NCI-H2227 treated with DMSO at 0.1 percent for 48 hours (cell line): Measurements from ENCODE around the gene RAB15.
A peak's percentile ranks its signal among the peaks of the same experiment; 100 is the strongest.
"Not testable (repeated sequence)": the region's sequence is repeated elsewhere in the genome, so short reads cannot be mapped to it uniquely, and the experiment has no call there.

Experiments
- DNase-seq: peaks from one replicate; lab custom pipeline; 2025; lab: John Stamatoyannopoulos, UW

The RAB15 gene

DNA sequence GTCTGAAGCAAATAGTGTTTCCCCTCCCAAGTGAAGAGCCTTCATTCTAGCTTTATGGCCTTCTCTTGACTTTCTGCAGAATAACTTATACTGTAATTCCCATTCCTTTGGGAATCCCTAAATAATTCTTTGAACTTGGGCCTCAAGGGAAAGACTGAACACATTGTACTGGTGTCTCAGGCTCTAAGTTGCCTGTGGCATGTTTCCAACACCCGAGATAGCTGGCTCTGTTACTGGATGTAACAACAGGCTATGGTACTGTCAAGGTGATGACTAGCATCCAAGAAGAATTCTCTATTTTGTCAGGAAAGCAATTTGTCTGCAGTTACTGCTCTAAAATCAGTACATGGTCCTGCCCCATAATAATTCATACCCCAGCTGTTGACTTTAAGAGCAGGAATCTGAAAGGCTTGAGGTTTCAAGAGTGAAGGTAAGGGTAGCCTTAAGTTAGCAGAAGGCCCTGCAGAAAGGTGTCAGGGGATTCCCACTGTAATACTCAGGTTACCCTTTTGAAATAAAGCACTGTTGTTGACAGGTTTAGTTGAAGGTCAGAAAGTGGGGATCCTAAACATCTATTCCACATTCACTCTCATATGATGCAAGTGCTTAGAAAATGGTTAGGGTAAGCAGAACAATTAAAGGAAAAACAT, 34.8 kb downstream of the RAB15 start:
- DNase-seq: no peak

DNA sequence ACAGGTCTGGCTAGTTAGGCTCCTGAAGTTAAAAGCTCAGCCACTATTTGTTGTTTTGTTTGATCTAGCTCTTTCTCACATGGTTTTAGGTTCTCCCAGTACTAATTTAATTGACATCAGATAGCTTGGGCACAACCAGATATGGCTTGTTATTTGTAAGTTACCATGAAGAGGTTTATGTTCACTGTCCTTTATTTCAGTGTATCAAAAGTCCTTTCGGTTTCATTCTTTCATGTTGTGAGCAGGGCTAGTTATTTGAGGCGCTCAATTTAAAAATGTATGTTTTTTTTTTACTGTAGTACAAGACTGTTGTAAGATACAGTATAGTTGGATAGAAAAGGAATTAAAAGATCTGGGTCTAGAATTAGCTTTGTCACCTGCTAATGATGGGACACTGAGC, 36.6 kb downstream of the RAB15 start:
- DNase-seq: no peak

DNA sequence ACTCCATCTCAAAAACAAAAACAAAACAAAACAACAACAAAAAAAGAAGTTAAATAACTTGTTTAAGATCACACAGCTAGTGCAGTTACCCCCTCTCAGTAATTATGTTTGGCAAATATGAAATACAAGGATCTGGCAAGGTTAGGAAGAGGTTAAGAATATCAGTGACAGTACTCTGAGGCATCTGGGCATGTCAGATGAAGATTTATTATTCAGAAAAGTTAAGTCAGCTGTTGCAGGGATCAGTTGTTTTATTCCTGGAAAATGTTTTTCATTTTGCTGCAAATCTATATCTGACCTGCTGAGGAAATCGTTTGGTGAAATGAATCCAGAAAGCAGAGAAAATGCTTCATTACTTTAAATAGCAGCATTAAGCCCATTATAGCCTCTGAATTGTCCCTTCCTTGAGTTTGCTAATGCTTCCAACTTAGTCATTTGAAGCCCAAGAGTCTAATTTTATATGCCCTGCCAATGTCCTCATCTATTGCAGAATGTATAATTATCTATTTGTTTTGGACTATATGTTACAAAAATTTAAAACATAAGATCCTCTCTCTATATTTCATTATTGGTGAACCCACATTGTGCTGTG, 37.7 kb downstream of the RAB15 start:
- no peak for DNase-seq

DNA sequence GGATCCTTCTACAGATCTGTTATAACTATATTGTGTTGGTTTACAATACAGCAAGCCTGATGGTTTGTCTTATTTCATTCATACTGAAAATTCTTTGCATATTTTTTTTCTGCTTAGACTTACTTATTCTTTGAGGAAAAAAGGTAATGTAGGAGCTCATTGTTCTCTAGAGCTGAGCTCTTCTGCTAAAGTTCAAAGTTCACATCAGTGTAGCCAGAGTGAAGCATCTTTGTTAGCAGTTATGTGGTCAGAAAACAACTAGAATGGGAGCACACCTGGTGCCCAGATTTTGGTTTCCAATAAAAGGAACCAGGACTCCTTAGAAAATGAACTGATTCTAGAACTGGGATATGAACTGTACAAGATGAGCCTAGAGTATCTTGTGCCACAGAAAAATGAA, 39.9 kb downstream of the RAB15 start:
- no peak for DNase-seq

DNA sequence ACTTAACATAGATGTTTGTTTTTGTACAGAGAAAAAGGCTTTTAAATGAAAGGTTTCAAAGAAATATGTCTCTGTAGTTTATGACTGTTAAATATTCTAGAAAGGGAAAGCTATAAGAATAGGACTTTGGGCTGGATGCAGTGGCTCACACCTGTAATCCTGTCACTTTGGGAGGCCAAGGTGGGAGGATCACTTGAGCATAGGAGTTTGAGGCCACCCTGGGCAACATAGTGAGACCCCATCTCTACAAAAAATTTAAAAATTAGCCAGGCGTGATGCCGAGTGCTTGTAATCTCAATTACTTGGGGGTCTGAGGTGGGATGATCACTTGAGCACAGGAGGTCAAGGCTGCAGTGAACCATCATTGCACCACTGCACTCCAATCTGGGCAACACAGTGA, 41.0 kb downstream of the RAB15 start:
- DNase-seq: no peak

DNA sequence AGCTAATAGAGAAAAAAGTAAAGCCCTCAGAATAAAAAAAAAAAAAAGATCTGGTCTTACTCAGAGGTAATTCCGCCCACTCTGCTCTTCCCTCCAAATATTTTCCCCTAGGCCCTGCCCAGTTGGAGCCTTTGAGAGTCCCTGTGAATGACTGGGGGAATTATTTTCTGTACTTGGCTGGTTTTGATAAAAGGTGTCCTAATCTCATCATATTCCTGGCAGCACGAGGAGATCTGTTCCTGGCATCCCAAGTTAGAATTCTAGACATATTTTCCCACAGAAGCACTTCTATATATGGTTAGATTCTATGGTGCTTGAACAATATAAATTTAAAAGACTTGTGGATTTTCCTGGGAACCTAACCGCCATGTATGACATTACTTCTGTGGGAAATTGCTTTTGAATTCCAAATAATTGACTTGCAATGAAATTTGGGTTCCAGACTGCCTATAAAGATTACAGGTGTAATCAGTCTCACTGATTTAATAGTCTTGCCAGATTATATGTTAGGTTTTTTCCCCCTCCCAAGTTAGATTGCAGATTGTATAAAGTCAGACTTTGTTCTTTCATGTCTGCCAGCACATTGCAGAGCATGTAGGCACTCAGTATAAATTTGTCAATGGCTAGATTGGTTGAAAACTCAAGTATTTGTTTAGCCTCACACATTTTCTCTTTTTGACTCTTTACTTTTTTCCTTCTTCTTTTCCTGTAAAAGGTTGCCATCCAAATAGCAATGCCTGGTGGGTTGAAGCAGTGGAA, 41.9 kb downstream of the RAB15 start:
- no peak for DNase-seq

DNA sequence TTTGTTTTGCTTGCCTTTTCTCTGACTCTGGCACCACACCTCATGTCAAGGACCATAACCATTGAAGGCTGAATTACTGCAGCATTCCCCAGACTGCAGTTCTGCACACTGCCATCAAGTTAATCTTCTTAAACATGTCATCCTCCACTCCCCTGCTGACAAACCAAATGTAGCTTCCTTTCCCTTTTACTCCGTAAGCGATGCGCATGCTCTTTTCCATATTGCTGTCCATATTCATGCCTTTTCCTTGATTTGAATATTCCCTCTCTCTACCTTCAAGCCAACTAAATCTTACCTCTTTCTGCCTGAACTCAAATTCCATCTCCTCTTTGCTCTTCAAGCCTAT, 43.1 kb downstream of the RAB15 start:
- DNase-seq: no peak

DNA sequence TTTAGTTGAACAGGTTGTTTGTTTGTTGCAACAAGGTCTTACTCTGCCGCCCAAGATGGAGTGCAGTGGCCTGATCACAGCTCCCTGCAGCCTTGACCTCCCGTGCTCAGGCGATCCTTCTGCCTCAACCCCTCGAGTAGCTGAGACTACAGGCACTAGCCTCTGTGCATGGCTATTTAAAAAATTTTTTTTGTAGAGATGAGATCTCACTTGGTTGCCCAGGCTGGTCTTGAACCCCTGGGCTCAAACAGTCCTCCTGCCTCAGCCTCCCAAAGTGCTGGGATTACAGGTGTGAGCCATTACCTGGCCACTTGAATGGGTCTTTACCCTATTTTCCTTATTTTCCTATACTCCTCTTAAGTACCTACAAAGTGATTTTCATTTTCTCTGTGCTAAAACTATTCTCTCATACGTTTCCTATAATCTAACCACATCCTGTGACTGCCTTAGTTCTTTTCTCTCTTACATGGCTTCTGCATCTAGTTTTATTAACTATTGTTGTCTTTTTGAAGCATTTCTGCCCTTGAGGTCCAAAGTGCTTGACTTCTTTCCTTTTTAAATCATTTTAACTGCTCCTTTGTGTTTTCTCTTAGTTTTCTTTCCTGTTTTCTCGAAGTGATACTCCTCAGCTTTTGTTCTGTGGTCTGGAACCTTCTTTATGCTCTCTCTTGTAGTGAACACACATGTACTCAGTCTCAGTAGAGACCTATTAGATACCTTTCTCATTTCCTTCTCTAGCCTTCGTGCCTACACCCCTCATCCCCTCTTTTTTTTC, 43.7 kb downstream of the RAB15 start:
- DNase-seq: no peak

DNA sequence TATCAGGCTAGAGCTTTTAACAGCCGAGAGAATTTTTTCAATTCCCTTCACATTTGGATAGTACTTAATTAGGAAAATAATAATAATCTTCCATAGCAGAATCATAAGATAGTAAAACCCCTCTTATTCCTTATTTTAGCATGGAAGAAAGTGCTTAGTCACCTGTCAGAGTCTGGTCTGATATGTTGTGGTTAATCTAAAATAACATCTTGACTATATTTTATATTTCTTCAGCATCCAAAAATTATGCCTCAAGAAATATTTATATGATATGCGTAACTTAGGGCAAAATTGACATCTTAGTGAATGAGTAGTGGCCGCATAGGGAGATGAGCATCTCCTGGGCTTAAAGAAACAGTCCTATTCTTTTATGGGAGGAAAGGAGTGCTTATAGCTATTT, 45.1 kb downstream of the RAB15 start:
- DNase-seq: no peak

DNA sequence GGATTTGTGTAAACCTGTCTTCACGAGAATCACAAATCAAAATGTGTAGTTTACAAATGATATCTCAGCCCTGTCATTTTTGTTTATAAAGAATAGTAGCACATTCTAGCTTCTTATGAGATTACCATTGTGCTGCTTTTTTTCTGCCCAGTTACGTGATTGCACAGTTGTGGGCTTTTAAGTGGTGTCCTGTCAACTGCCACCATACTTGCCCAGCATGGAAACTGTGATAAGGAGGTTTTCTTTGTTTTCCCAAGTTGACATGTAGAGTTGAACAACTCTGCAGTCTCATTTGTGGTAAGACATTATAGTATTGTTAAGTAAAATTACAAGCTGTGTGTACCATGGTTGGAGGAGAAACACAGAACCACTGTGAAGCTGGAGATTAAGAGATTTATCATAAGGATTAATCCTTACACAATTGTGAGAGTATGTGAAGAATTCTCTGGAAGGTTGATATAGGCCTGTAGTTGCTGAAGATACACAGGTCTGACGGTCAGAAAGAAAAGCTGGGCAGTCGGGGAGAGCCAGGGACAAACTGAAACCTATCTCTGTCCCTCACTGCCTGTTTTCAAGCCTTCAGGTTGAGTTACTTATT, 45.6 kb downstream of the RAB15 start:
- no peak for DNase-seq

DNA sequence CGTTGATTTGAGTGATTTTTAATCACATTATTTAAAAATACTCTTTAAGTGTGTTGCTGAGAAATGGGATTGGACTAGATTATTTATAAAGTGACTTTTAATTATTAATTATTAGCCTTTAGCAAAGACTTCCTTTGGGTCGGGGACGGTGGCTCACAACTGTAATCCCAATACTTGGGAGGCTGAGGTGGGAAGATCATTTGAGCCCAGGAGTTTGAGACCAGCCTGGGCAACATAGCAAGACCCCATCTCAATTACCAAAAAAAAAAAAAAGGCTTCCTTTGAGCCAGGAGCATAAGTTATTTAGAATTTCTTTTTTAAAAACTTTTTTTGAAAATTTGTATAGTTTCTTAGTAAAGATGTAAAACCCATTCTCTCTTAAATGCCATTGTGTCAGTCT, 49.1 kb downstream of the RAB15 start:
- DNase-seq: no peak

DNA sequence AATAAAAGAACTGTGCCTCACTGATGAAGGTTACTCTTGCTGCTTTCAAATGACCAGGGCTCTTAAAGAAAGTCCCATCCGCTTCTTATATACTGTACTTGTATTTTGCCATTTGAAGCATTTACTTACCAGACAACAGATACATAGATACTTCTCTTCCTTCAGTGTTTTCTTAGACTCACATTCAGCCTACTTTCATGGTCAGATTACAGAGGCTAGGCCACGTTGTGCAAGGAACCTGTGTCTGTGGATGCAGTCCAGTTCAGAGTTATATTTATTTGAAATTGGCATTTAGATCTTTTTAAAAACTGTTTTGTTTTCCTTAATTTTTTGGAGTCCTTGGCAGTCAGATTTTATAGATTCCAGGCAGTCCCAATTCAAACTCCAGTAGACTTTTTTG, 51.7 kb downstream of the RAB15 start:
- DNase-seq: no peak

DNA sequence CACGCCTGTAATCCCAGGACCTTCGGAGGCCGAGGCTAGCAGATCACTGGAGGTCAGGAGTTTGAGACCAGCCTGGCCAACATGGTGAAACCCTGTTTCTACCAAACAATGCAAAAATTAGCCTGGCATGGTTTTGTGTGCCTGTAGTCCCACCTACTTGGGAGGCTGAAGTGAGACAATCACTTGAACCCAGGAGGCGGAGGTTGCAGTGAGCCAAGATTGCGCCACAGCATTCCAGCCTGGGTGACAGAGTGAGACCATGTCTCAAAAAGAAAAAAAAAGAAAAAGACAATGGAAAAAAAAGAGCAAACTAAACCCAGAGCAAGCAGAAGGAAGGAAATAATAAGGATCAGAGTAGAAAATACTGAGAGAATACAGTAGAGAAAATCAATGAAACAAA, 52.5 kb downstream of the RAB15 start:
- no peak for DNase-seq

DNA sequence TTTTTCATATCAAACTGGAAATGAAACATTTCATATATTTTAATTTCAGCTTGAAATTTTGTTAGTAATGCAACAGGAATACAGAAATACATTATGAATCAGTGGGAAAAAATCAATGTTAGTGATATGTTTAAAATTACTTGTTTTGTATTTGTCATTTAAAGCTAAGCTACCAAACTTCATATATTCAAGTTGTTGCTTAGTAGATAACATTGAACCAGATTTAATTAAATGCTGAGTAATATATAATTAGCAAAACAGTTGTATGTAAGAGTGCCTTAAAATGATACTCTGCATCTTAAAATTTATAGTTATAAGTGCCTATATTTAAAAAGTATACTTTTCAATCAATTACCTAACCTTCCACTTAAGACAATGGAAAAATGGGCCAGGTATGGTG, 52.9 kb downstream of the RAB15 start:
- DNase-seq: no peak

DNA sequence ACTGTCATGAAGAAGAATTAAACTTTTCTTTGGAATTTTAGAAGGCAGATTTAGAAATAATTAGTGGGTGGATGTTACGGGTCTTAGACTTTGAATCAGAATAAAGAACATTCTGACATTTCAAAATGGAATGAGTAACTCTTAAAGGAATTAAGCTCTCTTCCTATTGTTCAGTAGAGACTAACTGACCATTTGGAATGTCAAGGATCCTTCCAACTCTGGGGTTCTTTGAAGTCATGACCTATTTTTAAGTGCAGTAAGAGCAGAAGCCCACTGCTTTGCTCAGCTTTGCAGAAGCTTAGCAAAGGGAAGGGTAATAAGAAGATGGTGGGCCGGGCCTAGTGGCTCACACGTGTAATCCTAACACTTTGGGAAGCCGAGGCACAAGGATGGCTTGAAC, 53.9 kb downstream of the RAB15 start:
- DNase-seq: no peak

DNA sequence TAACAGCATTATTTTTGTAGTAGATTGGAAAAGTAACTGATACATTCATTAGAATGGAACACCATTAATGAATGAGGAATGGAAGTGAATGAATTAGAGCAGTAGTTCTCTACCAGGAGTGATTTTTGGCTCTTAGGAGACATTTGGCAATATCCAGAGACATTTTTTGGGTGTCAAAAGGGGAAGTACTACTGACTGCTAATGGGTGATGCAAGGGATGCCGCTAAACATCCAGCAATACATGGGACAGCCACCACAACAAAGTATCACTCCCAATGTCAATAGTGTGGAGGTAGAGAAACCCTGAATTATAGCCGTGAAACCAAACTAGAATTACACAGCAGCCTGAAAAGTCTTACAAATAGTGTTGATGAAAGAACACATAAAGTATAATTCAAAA, 56.3 kb downstream of the RAB15 start:
- no peak for DNase-seq

DNA sequence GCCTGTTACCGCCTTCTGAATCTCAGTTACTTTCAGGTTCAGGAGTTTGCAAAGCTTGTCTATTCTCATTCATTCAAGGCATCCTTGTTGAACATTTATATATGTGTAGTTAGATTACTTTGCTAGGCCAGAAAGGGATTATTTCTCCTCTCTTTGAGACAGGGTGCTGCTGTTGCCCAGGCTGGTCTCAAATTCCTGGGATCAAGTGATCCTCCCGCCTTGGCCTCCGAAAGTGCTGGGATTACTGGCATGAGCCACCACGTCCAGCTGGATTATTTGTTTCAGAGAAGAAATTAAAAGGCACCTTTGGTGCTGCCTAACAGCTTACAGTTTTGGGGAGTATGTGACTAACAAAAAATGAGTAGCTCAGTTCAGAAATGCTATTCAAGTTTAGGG, 57.1 kb downstream of the RAB15 start:
- DNase-seq: no peak

DNA sequence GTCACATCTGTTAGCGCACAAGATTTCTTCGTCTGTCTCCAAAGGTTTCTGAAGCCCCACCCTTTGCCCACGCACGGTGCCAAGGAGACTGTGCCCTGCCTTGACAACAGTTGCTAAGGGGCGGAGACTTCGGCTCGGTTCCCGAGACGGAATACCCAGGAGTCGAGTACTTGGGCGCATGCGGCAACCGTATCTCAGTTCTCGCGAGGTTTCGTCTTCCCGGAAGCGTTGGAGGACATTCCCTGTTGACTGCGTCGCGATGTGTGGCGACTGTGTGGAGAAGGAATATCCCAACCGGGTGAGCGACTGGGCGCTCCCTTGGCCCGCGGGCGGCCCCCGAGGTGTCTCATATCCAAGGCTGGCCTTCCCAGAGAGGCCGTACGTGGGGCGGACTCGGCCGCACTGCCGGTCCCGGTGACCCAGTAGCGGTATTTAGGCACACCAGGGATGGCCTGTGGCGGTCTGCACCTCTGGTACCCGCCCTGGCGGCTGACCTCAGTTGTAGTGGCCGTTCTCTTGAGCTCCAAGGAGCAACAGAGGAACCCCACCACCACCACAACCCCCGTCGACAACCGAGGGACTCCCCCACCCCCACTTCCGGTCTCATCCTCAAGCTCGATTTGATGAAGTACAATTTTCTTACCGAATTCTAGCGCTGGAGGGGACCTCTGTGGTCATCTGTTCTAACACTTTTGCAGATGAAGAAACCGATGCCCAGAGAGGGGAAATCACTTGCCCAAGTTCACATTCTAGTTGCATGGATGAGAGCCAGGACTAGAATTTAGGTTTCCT, 57.7 kb downstream of the RAB15 start, which contains the start of gene CHURC1:
Gene CHURC1 (plus strand): TSS at position 219 of the 792 bp plus-strand sequence. CDS start 41 bp downstream, at position 260.
- peak; percentile 98 for DNase-seq

DNA sequence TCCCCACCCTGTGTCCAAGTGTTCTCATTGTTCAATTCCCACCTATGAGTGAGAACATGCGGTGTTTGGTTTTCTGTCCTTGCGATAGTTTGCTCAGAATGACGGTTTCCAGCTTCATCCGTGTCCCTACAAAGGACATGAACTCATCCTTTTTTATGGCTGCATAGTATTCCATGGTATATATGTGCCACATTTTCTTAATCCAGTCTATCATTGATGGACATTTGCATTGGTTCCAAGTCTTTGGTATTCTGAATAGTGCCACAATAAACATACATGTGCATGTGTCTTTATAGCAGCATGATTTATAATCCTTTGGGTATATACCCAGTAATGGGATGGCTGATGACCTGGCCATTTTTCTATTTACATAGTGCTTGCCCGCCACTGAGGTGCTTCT, 58.7 kb downstream of the RAB15 start:
- DNase-seq: not testable (repeated sequence)

DNA sequence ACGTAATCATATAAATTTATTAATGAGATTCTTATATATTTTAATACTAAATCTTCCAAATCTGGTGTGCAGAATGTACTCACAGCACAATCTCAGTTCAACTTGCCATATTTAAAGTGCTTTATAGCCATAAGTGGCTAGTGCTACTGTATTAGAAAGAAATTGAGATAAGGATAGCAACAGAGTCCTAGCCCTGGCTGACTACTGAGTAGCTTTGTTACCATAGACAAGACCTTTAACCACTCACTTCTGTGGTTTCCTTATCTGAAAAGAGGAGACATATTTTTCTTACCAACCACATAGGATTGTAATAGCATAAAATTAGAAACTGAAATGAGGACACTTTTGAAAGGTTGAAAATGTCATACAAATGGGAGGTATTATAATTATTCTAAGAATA, 59.9 kb downstream of the RAB15 start:
- DNase-seq: no peak

DNA sequence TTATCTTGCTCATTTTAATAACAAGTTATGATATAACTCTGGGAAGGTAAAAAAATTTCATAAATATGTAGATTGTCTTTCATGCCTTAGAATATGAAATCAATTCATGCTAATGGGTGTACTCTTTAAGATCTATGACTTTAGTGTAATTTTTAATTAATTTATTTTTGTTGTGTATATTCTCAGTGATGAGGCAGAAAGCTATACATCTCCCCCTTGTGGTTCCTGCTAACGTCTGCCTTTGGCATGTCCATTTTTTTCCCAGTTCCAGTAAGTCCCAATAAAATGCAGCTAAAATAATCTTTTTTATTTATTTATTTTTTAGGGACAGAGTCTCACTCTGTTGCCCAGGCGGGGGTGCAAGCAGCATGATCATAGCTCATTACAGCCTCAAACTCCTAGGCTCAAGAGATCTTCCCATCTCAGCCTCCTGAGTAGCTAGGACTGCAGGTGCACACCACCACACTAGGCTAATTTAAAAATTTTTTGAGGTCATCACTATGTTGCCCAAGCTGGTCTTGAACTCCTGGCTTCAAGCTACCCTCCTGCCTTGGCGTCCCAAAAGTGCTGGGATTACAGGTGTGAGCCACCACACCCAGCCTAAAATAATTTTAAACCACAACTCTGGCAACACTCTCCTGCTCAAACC, 61.2 kb downstream of the RAB15 start:
- no peak for DNase-seq
